Activated B cell treated with CpG ODN at 0.5 μM for 24 hours (primary cell): Measurements from ENCODE around the gene EGFLAM. TPM values are rescaled to one million over a fixed set of nuclear protein-coding genes. Genes with fewer than 3 reads are reported as not detected.

Experiments
- ATAC-seq: fragments of 200-7000 bp; cut with Tn5 transposase; one replicate; pipeline ENCODE4 v1.10.0; 2021; ENCODE audit warnings: low read depth, mild to moderate bottlenecking, moderate library complexity
- CTCF ChIA-PET: fragments of 350-600 bp; sonication (Branson Sonifier 250); formaldehyde crosslinking; loops from one replicate; lab custom pipeline; 2021; ENCODE audit warnings: antibody characterized with exemption; lab: Charles Lee
- POLR2A ChIA-PET: fragments of 350-600 bp; sonication (Branson Sonifier 250); formaldehyde crosslinking; loops from one replicate; lab custom pipeline; 2021; ENCODE audit warnings: antibody characterized with exemption; lab: Charles Lee
- DNase-seq: peaks from one replicate; pipeline ENCODE4 v3.0.0; 2022
- H3K27ac Mint-ChIP-seq: one replicate; pipeline ENCODE4 v1.8.0; 2020; ENCODE audit warnings: mixed read lengths
- H3K27me3 Mint-ChIP-seq: one replicate; pipeline ENCODE4 v1.8.0; 2021; ENCODE audit warnings: mixed read lengths
- H3K36me3 Mint-ChIP-seq: one replicate; pipeline ENCODE4 v1.8.0; 2021; ENCODE audit warnings: low read depth, mixed read lengths
- H3K4me1 Mint-ChIP-seq: one replicate; pipeline ENCODE4 v1.8.0; 2021; ENCODE audit warnings: mixed read lengths
- H3K4me3 Mint-ChIP-seq: one replicate; pipeline ENCODE4 v1.8.0; 2020; ENCODE audit warnings: mild to moderate bottlenecking, mixed read lengths
- H3K9me3 Mint-ChIP-seq: one replicate; pipeline ENCODE4 v1.8.0; 2020; ENCODE audit warnings: mixed read lengths
- CTCF ChIP-seq: fragments of 200-600 bp; IDR thresholded peaks from one replicate; pipeline ENCODE4 v1.8.0; 2022; ENCODE audit warnings: antibody characterized with exemption, mild to moderate bottlenecking
- intact Hi-C: fragments of 100-400 bp; cut with micrococcal nuclease; formaldehyde crosslinking; loops from one replicate; pipeline ENCODE4 v1.15.1; 2024
- total RNA-seq: library from RNA; stranded (reverse); gene quantifications from 2 replicates; pipeline ENCODE4 v1.2.3, GENCODE V29; 2022

The EGFLAM gene
- total RNA-seq, 1 donor from 2014 or later, result not detected

GRCh38 chr5:38263983-38264382 is 5.6 kb downstream of the EGFLAM start:
- Mint-ChIP-seq H3K4me3 (no peak overlapping the region), H3K4me1 (peaks cover 4% of the 10 kb centered on the region), H3K9me3 (no peaks in the 10 kb centered on the region), H3K27me3 (peaks cover 43% of the 10 kb centered on the region), H3K27ac (no peak overlapping the region), H3K36me3 (no peaks in the 10 kb centered on the region)
- CTCF ChIA-PET, result no interaction called here
- DNase-seq, result no peak
- POLR2A ChIA-PET, result no interaction called here
- TF ChIP-seq CTCF, result no peak
- intact Hi-C loops, result no loop called here
- ATAC-seq, result no peak

GRCh38 chr5:38265546-38266179 is 7.3 kb downstream of the EGFLAM start:
- ATAC-seq, result no peak
- no peak for DNase-seq
- intact Hi-C loops, result no loop called here
- no peak overlapping the region for H3K4me3 Mint-ChIP-seq
- CTCF ChIA-PET, result no interaction called here
- no peaks in the 10 kb centered on the region for H3K9me3 Mint-ChIP-seq
- peaks cover 34% of the 10 kb centered on the region for H3K27me3 Mint-ChIP-seq
- TF ChIP-seq CTCF, result no peak
- no peak overlapping the region for H3K27ac Mint-ChIP-seq
- no peaks in the 10 kb centered on the region for H3K4me1 Mint-ChIP-seq
- POLR2A ChIA-PET, result no interaction called here
- no peaks in the 10 kb centered on the region for H3K36me3 Mint-ChIP-seq

- H3K4me1 Mint-ChIP-seq, result no peaks in the 10 kb centered on the region
Measured at GRCh38 chr5:38267372-38267771, 9.0 kb downstream of the EGFLAM start.

GRCh38 chr5:38273626-38274025 is 15.3 kb downstream of the EGFLAM start:
- H3K27ac Mint-ChIP-seq, result no peak overlapping the region
- ChIA-PET POLR2A (no interaction called here), CTCF (no interaction called here)
- H3K36me3 Mint-ChIP-seq, result no peaks in the 10 kb centered on the region
- no peaks in the 10 kb centered on the region for H3K4me1 Mint-ChIP-seq
- H3K27me3 Mint-ChIP-seq, result no peaks in the 10 kb centered on the region
- intact Hi-C loops, result no loop called here
- TF ChIP-seq CTCF, result no peak
- H3K4me3 Mint-ChIP-seq, result no peak overlapping the region
- peaks cover 30% of the 10 kb centered on the region for H3K9me3 Mint-ChIP-seq
- no peak for DNase-seq
- ATAC-seq, result no peak

More at GRCh38 chr5:38267372-38267771, 9.0 kb downstream of the EGFLAM start:
- Mint-ChIP-seq H3K4me3 (no peak overlapping the region), H3K36me3 (no peaks in the 10 kb centered on the region), H3K27ac (no peak overlapping the region), H3K9me3 (peaks cover 3% of the 10 kb centered on the region), H3K27me3 (peaks cover 22% of the 10 kb centered on the region)
- intact Hi-C loops, result no loop called here
- ChIA-PET POLR2A (no interaction called here), CTCF (no interaction called here)
- no peak for TF ChIP-seq CTCF
- ATAC-seq, result no peak
- no peak for DNase-seq

GRCh38 chr5:38274370-38274769 is 16.0 kb downstream of the EGFLAM start:
- no peaks in the 10 kb centered on the region for H3K36me3 Mint-ChIP-seq
- no peak for ATAC-seq
- intact Hi-C loops, result no loop called here
- CTCF ChIA-PET, result no interaction called here
- H3K4me1 Mint-ChIP-seq, result no peaks in the 10 kb centered on the region
- no peak overlapping the region for H3K4me3 Mint-ChIP-seq
- TF ChIP-seq CTCF, result no peak
- DNase-seq, result no peak
- H3K27me3 Mint-ChIP-seq, result no peaks in the 10 kb centered on the region
- H3K27ac Mint-ChIP-seq, result no peak overlapping the region
- POLR2A ChIA-PET, result no interaction called here
- peaks cover 30% of the 10 kb centered on the region for H3K9me3 Mint-ChIP-seq
